HG03442 (cell line): ENCODE data around the gene DYDC1.
"Not testable (repeated sequence)": the region's sequence is repeated elsewhere in the genome, so short reads cannot be mapped to it uniquely, and the experiment has no call there.

Experiments used
- ATAC-seq: cut with Tn5 transposase; IDR thresholded peaks from one replicate; pipeline ENCODE4 v1.9.1; 2021; ENCODE audit warnings: mild to moderate bottlenecking, moderate library complexity; ENCODE audit not compliant: unreplicated experiment

DYDC1 gene

DNA sequence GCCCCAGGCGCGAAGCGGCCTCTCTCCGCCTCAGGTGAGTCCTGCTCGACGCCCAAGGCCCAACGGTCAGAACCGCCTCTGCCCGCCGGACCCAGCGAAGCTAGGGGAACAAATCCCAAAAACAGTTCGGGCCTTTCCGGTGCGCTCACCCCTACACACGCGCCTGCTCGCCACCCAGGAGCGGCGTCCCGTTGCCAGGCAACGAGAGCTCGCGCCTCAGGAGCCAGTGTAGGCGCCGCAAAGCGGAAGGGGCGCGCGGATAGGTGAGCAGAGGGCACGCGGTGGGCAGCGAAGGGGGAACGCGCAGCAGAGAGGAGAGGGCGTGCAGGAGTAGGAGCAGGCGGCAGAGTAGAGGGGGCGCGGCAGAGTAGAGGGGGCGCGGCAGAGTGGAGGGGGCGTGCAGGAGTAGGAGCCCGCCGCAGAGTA, at the start of gene DYDC1, which contains the start of gene DYDC2:
TSS of gene DYDC1 (minus strand) at position 193 of the 426 bp plus-strand sequence. CDS start 4,154 bp downstream, outside the sequence.
TSS of gene DYDC2 (plus strand) at position 219 of the 426 bp plus-strand sequence. CDS start 5,663 bp downstream, outside the sequence.
- ATAC-seq = peak; percentile 84

DNA sequence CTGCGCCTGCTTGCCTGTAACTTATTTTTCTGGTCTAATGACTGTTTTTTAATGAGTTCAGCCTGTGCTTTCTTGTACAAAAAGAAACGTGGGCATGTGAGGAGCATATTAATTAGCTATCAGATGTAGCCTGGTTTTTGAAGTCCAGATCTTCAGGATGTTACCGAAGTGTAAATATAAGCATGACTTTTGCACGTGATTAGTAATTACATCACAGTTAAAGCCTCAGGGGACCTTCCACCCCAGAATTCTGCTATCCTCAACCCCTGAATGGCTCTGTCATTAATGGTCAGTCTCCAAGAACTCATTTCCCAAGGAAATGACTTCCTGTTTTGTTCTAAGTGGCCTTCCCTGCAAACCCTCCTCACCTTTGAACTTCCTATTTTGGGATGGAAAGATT, 49.6 kb upstream of the DYDC1 start:
- ATAC-seq = no peak

- no peak for ATAC-seq
Measured at GRCh38 chr10:80405626-80406025, 49.1 kb upstream of the DYDC1 start.

GRCh38 chr10:80405035-80405434, 48.5 kb upstream of the DYDC1 start:
- no peak for ATAC-seq

- no peak for ATAC-seq
Measured at GRCh38 chr10:80400136-80400804, 43.7 kb upstream of the DYDC1 start.

GRCh38 chr10:80397014-80397413, 40.5 kb upstream of the DYDC1 start:
- no peak for ATAC-seq

DNA sequence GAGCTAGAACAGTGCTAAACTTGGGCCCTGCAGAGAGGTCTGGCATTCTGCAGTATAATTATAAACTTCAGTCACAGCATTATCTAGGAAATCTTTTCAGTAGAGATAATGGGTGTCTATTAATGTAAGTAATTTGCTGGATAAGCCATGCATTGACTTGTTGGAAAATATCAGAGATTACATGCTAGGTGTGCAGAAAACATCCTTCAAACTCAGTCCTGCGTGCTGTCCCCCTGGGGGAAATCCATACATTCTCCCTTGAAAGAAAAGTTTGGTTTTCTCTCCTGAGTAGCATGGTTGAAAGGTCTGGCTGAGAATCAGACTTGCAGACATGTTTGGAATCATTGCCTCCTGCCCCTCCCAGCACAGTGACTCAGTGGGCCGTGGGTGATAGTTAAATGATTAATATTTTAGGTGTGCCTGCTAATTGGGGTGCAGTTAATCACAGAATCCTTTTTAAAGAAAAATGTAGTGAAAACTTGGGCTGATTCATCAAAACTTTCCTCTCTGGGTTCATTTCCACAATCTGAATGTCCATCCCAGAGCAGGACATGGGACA, 37.9 kb upstream of the DYDC1 start:
- ATAC-seq = no peak

DNA sequence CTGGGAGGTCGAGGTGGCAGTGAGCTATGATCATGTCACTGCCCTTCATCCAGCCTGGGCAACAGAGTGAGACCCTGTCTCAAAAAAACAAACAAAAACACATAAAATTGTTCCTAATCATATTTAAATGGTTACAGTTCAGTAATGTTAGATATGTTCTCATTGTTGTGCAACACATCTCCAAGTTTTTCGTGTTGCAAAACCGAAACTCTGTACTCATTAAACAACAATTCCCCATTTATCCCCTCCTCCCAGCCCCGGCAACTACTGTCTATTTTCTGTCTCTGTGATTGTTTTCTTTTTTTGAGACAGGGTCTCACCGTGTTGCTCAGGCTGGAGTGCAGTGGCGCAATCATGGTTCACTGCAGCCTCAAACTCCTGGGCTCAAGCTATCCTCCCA, 35.7 kb upstream of the DYDC1 start:
- ATAC-seq = no peak

DNA sequence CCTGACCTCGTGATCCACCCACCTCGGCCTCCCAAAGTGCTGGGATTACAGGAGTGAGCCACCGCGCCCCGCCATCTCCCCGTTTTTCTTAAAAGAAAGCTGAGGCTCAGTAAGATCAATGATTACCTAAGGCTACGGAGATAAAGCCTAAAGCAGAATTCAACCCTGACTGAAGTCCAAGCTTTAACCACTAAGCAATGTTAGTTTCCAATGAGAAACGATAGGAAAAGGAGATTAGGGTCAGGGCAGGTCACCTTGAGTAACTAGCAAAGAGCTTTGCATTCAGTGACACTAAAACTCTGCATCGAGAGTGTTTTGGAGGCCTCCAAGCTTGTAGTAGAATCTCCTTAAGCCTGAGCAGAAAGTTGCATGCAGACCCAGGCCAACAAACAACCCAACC, 34.2 kb upstream of the DYDC1 start:
- ATAC-seq = no peak

GRCh38 chr10:80382989-80383388, 26.4 kb upstream of the DYDC1 start:
- ATAC-seq = peak; percentile 69

GRCh38 chr10:80380185-80380584, 23.6 kb upstream of the DYDC1 start:
- ATAC-seq = no peak

DNA sequence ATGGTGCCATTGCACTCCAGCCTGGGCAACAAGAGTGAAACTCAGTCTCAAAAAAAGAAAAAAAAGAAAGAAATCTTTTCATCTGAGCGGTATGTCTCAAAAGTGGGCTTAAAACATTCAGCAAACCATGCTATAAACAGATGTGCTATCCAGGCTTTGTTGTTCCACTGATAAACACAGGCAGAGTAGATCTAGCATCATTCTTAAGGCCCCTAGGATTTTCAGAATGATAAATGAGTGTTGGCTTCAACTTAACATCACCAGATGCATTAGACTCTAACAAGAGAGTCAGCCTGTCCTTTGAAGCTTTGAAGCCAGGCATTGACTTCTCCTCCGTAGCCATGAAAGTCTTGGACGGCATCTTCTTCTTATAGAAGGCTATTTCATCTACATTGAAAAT, 23.1 kb upstream of the DYDC1 start:
- no peak for ATAC-seq

- no peak for ATAC-seq
Measured at GRCh38 chr10:80373502-80373901, 16.9 kb upstream of the DYDC1 start.

DNA sequence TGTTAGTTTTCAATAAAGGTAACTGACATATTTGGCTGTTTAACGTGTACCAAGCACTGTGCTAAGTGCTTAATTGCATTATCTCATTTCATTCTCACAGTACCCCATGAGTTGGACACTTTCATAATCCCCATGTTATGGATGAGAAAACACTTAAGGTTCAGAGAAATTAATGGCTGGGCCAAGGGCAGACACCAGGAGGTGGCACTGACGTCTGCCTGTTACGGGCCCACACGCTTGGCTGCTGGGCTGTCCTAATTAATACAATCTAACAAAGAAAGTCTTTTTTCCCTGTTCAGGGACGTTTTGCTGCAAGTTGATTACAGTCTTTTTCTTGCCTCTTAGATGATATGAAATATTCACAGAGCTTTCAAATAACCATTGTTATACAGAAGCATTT, 16.1 kb upstream of the DYDC1 start:
- no peak for ATAC-seq

DNA sequence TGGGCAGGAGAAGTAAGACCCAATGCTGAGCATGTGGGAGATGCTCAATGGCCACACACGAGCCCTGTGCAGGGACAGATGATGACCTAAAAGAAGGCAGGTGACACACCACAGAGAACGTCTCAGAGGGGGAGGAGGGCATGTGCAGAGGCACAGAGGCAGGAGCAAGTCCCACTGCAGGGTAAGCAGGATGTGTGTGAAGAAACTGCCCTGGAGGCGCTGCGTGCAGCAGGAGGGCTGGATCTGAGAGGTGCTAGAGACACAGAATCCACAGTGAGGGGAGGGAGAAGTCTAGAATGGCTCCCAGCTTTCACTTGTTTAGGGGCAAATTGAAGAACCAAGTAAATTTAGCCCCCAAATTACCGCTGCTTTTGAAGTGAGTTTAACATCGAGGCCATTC, 14.9 kb upstream of the DYDC1 start:
- no peak for ATAC-seq

- no peak for ATAC-seq
Measured at GRCh38 chr10:80365510-80365909, 9.0 kb upstream of the DYDC1 start.

GRCh38 chr10:80359644-80360043, 3.1 kb upstream of the DYDC1 start:
- ATAC-seq = no peak

- ATAC-seq = not testable (repeated sequence)
Measured at GRCh38 chr10:80358925-80359324, 2.4 kb upstream of the DYDC1 start.

DNA sequence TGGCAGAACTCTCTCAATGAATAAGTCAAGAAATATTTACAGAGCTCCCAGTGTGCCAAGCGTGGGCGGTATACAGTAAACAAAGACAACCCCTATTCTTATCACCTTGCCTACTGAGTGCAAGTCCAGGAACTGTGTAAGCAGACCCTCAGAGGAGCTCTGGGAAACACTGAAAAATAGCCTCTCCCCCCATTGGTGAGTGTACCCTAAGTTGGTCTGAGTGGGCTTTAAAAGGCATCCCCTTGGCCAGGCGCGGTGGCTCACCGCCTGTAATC, 1.2 kb upstream of the DYDC1 start:
- no peak for ATAC-seq

GRCh38 chr10:80356989-80357850, 665 bp upstream of the DYDC1 start:
- no peak for ATAC-seq

DNA sequence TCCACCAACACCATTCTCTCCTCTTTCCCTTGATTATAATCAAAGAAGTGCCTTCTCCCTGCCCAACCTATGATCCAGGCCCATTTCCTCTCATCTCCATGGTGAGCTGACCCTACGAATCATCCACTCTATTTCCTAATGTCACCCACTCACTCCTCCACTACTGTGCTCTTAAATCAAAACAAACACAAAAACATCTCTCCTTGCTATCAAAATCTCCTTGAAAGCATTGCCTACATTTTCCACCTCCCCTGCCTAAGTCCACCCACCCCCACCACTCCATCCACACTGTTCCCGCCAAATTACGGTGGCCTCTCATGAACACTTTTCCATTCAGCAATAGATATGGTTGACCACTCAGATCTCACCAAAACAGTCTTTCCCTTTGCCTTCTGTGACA, 5.3 kb downstream of the DYDC1 start:
- ATAC-seq = no peak

- ATAC-seq = no peak
Measured at GRCh38 chr10:80350251-80350650, 6.3 kb downstream of the DYDC1 start.
